B cell (primary cell): Measurements from ENCODE around the gene GOLPH3. TPM values are rescaled to one million over a fixed set of nuclear protein-coding genes. Genes with fewer than 3 reads are reported as not detected.

Source experiments
- ATAC-seq: fragments of 200-7000 bp; cut with Tn5 transposase; one replicate; pipeline ENCODE4 v1.10.0; 2021; ENCODE audit warnings: low read depth, mild to moderate bottlenecking, moderate number of reproducible peaks, moderate library complexity
- CTCF ChIA-PET: fragments of 350-600 bp; sonication (Branson Sonifier 250); formaldehyde crosslinking; loops from one replicate; lab custom pipeline; 2021; ENCODE audit warnings: antibody characterized with exemption, inconsistent platforms; lab: Charles Lee
- POLR2A ChIA-PET: fragments of 350-600 bp; sonication (Branson Sonifier 250); formaldehyde crosslinking; loops from one replicate; lab custom pipeline; 2021; ENCODE audit warnings: antibody characterized with exemption; lab: Charles Lee
- DNase-seq: peaks from one replicate; pipeline ENCODE4 v3.0.0; 2013
- H2AFZ ChIP-seq: 2 replicates; pipeline ENCODE4 v1.6.1; 2012; ENCODE audit warnings: mild to moderate bottlenecking, low read depth, low read length; ENCODE audit not compliant: insufficient read depth, poor library complexity, severe bottlenecking
- H3K27ac ChIP-seq, 2 donors: 1 replicate in 1 of 2; 2 replicates in 1 of 2; pipeline ENCODE4 v1.5.1; 2012 to 2013; ENCODE audit warnings: low read length in 2 of 2, mild to moderate bottlenecking in 2 of 2, moderate library complexity in 1 of 2
- H3K27me3 ChIP-seq, 4 experiments: fragments of 200-600 bp in 1 of 4; sonication (generic) in 1 of 4; replicated peaks in 1 of 4; 1 replicate in 2 of 4; 2 replicates in 2 of 4; pipeline versions ENCODE4 v1.6.1 to v1.7.0; 2013 to 2016; ENCODE audit warnings: low read length in 3 of 4, mild to moderate bottlenecking in 2 of 4, mixed read lengths in 1 of 4, moderate library complexity in 1 of 4; ENCODE audit not compliant: insufficient read depth in 4 of 4, control insufficient read depth in 3 of 4; ENCODE audit errors: control extremely low read depth in 1 of 4
- H3K36me3 ChIP-seq, 2 experiments: replicated peaks in 1 of 2; 1 replicate in 1 of 2; 2 replicates in 1 of 2; pipeline versions ENCODE4 v1.6.1 to v1.7.1; 2013; ENCODE audit warnings: low read length in 1 of 2; ENCODE audit not compliant: insufficient read depth in 2 of 2, control insufficient read depth in 1 of 2; ENCODE audit errors: control extremely low read depth in 1 of 2, extremely low read depth in 1 of 2
- H3K4me1 ChIP-seq, 2 donors: fragments of 200-600 bp in 1 of 2; sonication (generic) in 1 of 2; 1 replicate in 1 of 2; 2 replicates in 1 of 2; pipeline versions ENCODE4 v1.5.1 to v1.6.1; 2013 to 2017; ENCODE audit warnings: low read length in 2 of 2; ENCODE audit not compliant: control insufficient read depth in 2 of 2, insufficient read depth in 2 of 2
- H3K4me2 ChIP-seq: replicated peaks from 2 replicates; pipeline ENCODE3; 2012; ENCODE audit warnings: mild to moderate bottlenecking, low read depth, low read length; ENCODE audit not compliant: poor library complexity, severe bottlenecking
- H3K4me3 ChIP-seq, 5 experiments: fragments of 200-600 bp in 1 of 5; sonication (generic) in 1 of 5; 1 replicate in 3 of 5; 2 replicates in 2 of 5; pipeline versions ENCODE4 v1.5.1 to v1.7.0; 2011 to 2016; ENCODE audit warnings: low read length in 4 of 5, mild to moderate bottlenecking in 4 of 5, low read depth in 2 of 5, control low read depth in 1 of 5, moderate library complexity in 1 of 5; ENCODE audit not compliant: insufficient read depth in 1 of 5; ENCODE audit errors: control extremely low read depth in 1 of 5, extremely low read depth in 1 of 5
- H3K79me2 ChIP-seq: fragments of 200-600 bp; sonication (generic); one replicate; pipeline ENCODE4 v1.6.0; 2016; ENCODE audit warnings: low read length; ENCODE audit not compliant: control insufficient read depth, insufficient read depth
- H3K9ac ChIP-seq: fragments of 200-600 bp; sonication (generic); 2 replicates; pipeline ENCODE4 v1.6.1; 2017; ENCODE audit warnings: mild to moderate bottlenecking, low read length, moderate library complexity
- H3K9me3 ChIP-seq, 3 donors: one replicate each; pipeline versions ENCODE4 v1.6.1 to v1.7.1; 2013; ENCODE audit warnings: low read length in 2 of 3; ENCODE audit not compliant: control insufficient read depth in 2 of 3, insufficient read depth in 1 of 3; ENCODE audit errors: control extremely low read depth in 1 of 3
- H4K20me1 ChIP-seq: 2 replicates; pipeline ENCODE4 v1.6.0; 2012; ENCODE audit warnings: mild to moderate bottlenecking, low read length; ENCODE audit not compliant: insufficient read depth, control insufficient read depth, poor library complexity, severe bottlenecking
- H3K27ac Mint-ChIP-seq: one replicate; pipeline ENCODE4 v1.8.0; 2021; ENCODE audit warnings: mixed read lengths
- H3K27me3 Mint-ChIP-seq: one replicate; pipeline ENCODE4 v1.8.0; 2021; ENCODE audit warnings: mixed read lengths
- H3K4me1 Mint-ChIP-seq: one replicate; pipeline ENCODE4 v1.8.0; 2021; ENCODE audit warnings: mixed read lengths
- H3K4me3 Mint-ChIP-seq: one replicate; pipeline ENCODE4 v1.8.0; 2021; ENCODE audit warnings: mixed read lengths
- H3K9me3 Mint-ChIP-seq: one replicate; pipeline ENCODE4 v1.8.0; 2022; ENCODE audit warnings: mixed read lengths; ENCODE audit not compliant: insufficient read depth
- EZH2 ChIP-seq: IDR thresholded peaks from 2 replicates; pipeline ENCODE4 v1.6.1; 2012; ENCODE audit warnings: borderline replicate concordance, low read depth, mild to moderate bottlenecking, moderate library complexity, low read length; ENCODE audit not compliant: insufficient read depth, poor library complexity, severe bottlenecking
- WGBS: methylation state at CpG from one replicate; pipeline ENCODE4 v1.1.5; 2013; ENCODE audit warnings: missing lambda C conversion rate; ENCODE audit not compliant: insufficient coverage; 5-methylcytosine and 5-hydroxymethylcytosine counted together
- intact Hi-C: fragments of 100-400 bp; cut with micrococcal nuclease; formaldehyde crosslinking; loops from one replicate; pipeline ENCODE4 v1.10.0; 2022
- polyA plus RNA-seq: library from polyadenylated mRNA; depleted of rRNA; stranded (reverse); fragments of >200 nt; gene quantifications from 2 replicates; pipeline ENCODE4 v1.2.3, GENCODE V29; 2012
- total RNA-seq, 2 donors: library from RNA; stranded (reverse); fragments of 120-200 nt in 1 of 2; gene quantifications; 1 replicate in 1 of 2; 2 replicates in 1 of 2; pipeline versions ENCODE4 v1.2.3 to v1.2.4, GENCODE V29; 2013 to 2022
- TF ChIP-seq, protein P1 (sequence below): fragments of 200-600 bp; IDR thresholded peaks from one replicate; pipeline ENCODE4 v1.8.0; 2022; ENCODE audit warnings: antibody characterized with exemption, mild to moderate bottlenecking

The GOLPH3 gene
- total and polyA plus RNA-seq, 2 donors (not counting 1 experiment from before 2014, with no cell fraction given) = 16.2 to 62.6 TPM

DNA sequence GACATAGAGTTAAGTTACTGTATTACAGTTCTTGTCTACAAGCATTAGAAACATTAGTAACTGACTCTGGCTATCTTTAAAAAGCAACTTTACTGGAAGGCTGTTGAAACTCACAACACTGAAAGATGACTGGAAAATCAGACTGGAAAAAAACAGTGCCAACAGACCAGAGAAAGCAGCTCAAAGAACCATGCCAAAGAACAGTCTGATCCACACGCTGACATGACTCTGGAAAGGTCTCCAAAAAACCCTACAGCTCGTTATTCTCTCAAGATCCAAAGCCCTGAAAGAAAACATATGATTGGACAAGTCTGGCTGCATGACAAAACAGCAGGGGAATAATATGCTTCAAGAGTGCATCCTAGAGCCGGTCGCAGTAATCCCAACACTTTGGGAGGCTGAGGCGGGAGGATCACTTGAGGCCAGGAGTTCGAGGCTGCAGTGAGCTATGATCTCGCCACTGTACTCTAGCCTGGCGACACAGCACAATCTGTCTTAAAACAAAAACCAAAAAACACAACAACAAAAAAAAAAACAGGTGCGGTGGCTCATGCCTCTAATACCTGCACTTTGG is 5.6 kb downstream of the GOLPH3 start:
- peaks cover 22 to 28% of the 10 kb centered on the region in 2 donors for H3K4me1 ChIP-seq
- 97% methylated on average over 6 of the region's 9 CpGs for WGBS

DNA sequence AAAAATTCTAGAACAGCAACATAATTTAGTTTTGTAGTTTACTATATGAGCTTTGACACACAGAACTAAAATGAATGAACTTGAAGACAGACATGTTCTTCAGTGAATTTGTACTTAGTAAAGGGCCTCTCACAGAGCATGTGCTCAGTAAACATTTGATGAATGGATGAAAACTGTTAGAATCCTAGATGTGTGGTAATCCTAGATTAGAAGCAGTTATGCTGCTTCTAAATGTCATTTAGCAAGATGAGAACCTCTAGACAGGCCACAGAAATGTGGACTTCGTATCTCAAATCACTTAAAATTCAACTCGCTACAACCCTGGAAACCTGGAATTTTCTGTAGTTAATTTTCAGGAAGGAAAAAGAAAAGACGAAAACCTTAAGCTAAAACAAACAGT is 8.5 kb downstream of the GOLPH3 start:
- no peak overlapping the region for H3K4me3 Mint-ChIP-seq
- ChIA-PET POLR2A (no interaction called here), CTCF (interaction anchor here (2.4 kb wide), 1 partner anchor 67 kb away, joined by 6 read pairs; no protein-coding TSS in a partner anchor)
- Histone ChIP-seq H3K9ac (no peak overlapping the region), H3K27ac (peak overlapping the region in 1 of 2 donors; percentile 54), H3K27me3 (no peaks in the 10 kb centered on the region), H3K79me2 (peaks cover 92% of the 10 kb centered on the region), H2AFZ (no peak overlapping the region), H3K4me3 (no peak overlapping the region), H3K4me1 (peaks cover 20% of the 10 kb centered on the region in 2 donors), H3K4me2 (no peak overlapping the region), H3K36me3 (peaks cover 9 to 28% of the 10 kb centered on the region in 2 experiments), H3K9me3 (no peaks in the 10 kb centered on the region), H4K20me1 (peaks cover 31% of the 10 kb centered on the region)
- intact Hi-C loops = no loop called here
- no peaks in the 10 kb centered on the region for H3K9me3 Mint-ChIP-seq
- peak overlapping the region; percentile 61 for H3K27ac Mint-ChIP-seq
- no peak for DNase-seq
- H3K27me3 Mint-ChIP-seq = no peaks in the 10 kb centered on the region
- peaks cover 54% of the 10 kb centered on the region for H3K4me1 Mint-ChIP-seq
- TF ChIP-seq, protein P1, sequence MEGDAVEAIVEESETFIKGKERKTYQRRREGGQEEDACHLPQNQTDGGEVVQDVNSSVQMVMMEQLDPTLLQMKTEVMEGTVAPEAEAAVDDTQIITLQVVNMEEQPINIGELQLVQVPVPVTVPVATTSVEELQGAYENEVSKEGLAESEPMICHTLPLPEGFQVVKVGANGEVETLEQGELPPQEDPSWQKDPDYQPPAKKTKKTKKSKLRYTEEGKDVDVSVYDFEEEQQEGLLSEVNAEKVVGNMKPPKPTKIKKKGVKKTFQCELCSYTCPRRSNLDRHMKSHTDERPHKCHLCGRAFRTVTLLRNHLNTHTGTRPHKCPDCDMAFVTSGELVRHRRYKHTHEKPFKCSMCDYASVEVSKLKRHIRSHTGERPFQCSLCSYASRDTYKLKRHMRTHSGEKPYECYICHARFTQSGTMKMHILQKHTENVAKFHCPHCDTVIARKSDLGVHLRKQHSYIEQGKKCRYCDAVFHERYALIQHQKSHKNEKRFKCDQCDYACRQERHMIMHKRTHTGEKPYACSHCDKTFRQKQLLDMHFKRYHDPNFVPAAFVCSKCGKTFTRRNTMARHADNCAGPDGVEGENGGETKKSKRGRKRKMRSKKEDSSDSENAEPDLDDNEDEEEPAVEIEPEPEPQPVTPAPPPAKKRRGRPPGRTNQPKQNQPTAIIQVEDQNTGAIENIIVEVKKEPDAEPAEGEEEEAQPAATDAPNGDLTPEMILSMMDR = no peak
- no peak for TF ChIP-seq EZH2
- no CpG with 5 or more reads among the region's 3 CpGs for WGBS
- no peak for ATAC-seq

More for the DNA sequence above, 5.6 kb downstream of the GOLPH3 start:
- no peaks in the 10 kb centered on the region for H3K9me3 Mint-ChIP-seq
- Histone ChIP-seq H3K36me3 (peaks cover 10 to 36% of the 10 kb centered on the region in 2 experiments), H3K79me2 (peaks cover 96% of the 10 kb centered on the region), H2AFZ (no peak overlapping the region), H3K4me2 (no peak overlapping the region), H3K9me3 (no peaks in the 10 kb centered on the region), H3K4me3 (no peak overlapping the region), H3K9ac (no peak overlapping the region), H3K27me3 (no peaks in the 10 kb centered on the region), H3K27ac (no peak overlapping the region), H4K20me1 (peaks cover 17% of the 10 kb centered on the region)
- ATAC-seq (no peak), DNase-seq (no peak)
- H3K4me1 Mint-ChIP-seq = peaks cover 66% of the 10 kb centered on the region
- ChIA-PET POLR2A (interaction anchor here (0.6 kb wide), 1 partner anchor 11 kb away, joined by 3 read pairs; no protein-coding TSS in a partner anchor), CTCF (no interaction called here)
- H3K27me3 Mint-ChIP-seq = no peaks in the 10 kb centered on the region
- H3K27ac Mint-ChIP-seq = no peak overlapping the region
- H3K4me3 Mint-ChIP-seq = no peak overlapping the region
- no peak for TF ChIP-seq EZH2
- TF ChIP-seq, protein P1 = no peak
- intact Hi-C loops = no loop called here
